GM12874 (cell line): ENCODE results near the gene SUMO3.

Experiments used
- CTCF ChIP-seq: IDR thresholded peaks from 2 replicates; pipeline ENCODE4 v1.5.1; 2011; ENCODE audit warnings: low read depth, mild to moderate bottlenecking, control low read depth, low read length, moderate library complexity; ENCODE audit not compliant: insufficient read depth

The SUMO3 gene

GRCh38 chr21:44857127-44857892, 39.4 kb upstream of the SUMO3 start:
- TF ChIP-seq CTCF: no peak

- TF ChIP-seq CTCF: no peak
These were observed 38.3 kb upstream of the SUMO3 start for GRCh38 chr21:44856131-44856530.

GRCh38 chr21:44855572-44855971, 37.7 kb upstream of the SUMO3 start:
- no peak for TF ChIP-seq CTCF

- no peak for TF ChIP-seq CTCF
These were observed 37.0 kb upstream of the SUMO3 start for GRCh38 chr21:44854664-44855446.

DNA sequence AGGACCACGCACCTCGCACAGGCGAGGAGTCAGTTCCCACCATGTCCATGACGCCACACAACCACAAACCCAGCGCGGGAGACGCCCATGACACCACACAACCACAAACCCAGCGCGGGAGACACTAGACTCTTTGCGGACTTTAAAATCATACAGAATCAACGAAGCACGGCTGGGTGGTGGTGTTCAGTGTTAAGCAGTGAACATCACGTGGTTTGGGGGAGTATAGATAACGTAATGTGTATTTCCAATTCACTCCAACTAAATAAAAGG, 36.5 kb upstream of the SUMO3 start:
- TF ChIP-seq CTCF: no peak

DNA sequence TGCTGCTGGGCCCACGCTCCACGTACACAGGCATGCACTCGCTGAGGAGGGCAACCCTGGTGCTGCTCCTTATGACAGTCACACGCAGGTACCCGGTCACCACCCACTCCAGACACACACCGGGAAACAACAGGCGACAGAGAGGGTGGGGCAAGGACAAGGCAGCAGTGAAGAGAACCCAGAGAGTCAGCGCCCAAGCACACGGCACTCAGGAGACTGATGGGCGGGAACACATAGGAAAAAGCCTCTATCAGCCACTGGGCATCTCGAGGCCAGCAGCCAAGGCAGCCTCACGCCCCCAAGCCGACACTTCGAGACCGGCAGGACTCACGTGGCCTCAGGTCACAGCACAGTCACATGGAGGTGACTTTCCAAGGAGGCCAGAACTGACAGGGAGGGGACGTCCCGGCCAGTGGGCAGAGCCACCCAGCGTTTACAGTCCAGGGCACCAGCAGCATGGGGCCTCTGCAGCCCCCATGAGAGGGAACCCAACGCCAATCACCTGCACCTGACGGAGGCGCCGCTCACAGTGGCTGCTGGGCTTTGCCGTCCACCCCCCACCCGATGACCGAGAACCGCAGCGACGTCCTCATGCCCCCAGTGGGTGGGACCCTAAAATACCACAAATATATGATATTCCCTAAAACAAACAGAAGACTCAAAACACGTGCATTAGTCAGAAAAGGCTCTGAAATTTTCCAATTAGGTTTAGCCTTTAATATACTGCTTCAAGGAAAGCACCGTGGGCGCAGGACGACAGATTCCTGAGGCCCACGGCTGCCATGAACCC, 35.9 kb upstream of the SUMO3 start:
- no peak for TF ChIP-seq CTCF
